ENCODE measurements around the gene MIER1. TPM values are rescaled to one million over a fixed set of nuclear protein-coding genes. Genes with fewer than 3 reads are reported as not detected.

The MIER1 gene
- total RNA-seq, 1 experiment from 2014 or later = 28.7 TPM

DNA sequence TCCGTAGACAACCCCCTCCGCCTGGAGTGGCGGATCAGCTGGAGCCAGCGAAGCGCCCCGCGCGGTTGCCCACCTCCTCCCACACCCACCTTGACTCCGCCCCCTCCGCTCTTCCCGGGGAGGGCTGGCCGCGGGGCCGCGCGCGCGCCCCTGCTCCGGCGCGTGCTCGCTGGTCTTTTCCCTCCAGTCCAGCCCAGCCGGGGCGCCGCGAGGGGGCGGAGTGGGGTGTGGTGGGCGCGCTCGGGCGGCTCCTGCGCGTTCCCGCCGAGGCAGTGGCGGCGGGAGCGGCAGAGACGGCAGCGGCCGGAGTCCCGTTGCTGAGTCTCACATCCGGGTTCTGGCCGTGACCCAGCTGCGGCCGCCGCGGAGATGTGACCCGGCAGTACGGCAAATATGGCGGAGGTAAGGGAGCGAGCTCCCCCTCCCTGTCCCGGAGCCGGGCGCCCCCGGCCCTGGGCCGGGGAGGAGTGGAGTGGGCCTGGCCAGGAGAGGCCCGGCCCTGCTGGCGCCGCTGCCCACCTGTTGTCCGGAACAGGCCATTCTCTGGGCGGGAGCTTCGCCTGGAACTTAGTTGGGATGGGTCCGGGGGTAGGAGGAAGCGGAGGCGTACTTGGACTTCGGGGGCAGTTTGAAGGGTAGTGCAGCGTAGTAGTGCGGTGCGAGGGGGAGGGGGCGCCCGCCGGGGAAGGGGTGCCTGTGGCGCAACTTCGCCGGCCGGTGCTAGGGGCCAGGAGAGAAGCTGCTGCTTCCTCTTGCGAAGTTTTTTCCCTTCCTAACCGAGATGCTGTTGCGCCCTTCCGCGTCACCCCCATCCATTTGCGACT is 5.4 kb downstream of the MIER1 start (continued):
- TF ChIP-seq REST (IDR thresholded peaks at IDR 0.05; ENCODE audit: low read depth) = no peak

GRCh38 chr1:66930823-66931174 is 6.0 kb downstream of the MIER1 start:
- H3K4me2 ChIP-seq (ENCODE audit: low read length) = peak overlapping the region; percentile 86
- H3K4me1 ChIP-seq (ENCODE audit: control insufficient read depth in 1 of 2, insufficient read depth in 2 of 2, low read length in 2 of 2) = peaks cover 18 to 24% of the 10 kb centered on the region in 2 experiments; a peak in 3 of 4 replicates
- RAD21 ChIA-PET (ENCODE audit: low non-redundant PET in 1 of 2, low total read pairs in 2 of 2, uncharacterized antibody in 2 of 2, unreplicated experiment in 2 of 2) = no interaction called here
- no peak overlapping the region for H2AFZ ChIP-seq (ENCODE audit: low read depth, low read length, poor library complexity, severe bottlenecking)
- peaks cover 83% of the 10 kb centered on the region for H3K79me2 ChIP-seq (ENCODE audit: insufficient read depth, low read length)
- H3K9me3 ChIP-seq (ENCODE audit: control insufficient read depth in 1 of 2, insufficient read depth in 1 of 2, low read depth in 1 of 2, low read length in 2 of 2) = no peaks in the 10 kb centered on the region
- peak overlapping the region; percentile 84 for H3K9ac ChIP-seq (ENCODE audit: low read length)
- H3K27me3 ChIP-seq (ENCODE audit: insufficient read depth, low read length) = no peaks in the 10 kb centered on the region
- intact Hi-C loops (cut with micrococcal nuclease) = no loop called here
- peak overlapping the region; percentile 83 for H3K27ac ChIP-seq (ENCODE audit: low read depth, low read length)
- peak overlapping the region; percentile 61 to 77 for H3K4me3 ChIP-seq (replicated peaks in 1 of 2; ENCODE audit: low read depth in 1 of 2, low read length in 2 of 2)
- no peaks in the 10 kb centered on the region for H4K20me1 ChIP-seq (ENCODE audit: insufficient read depth)
- H3K36me3 ChIP-seq (ENCODE audit: control insufficient read depth in 1 of 2, insufficient read depth in 2 of 2, low read length in 2 of 2) = no peaks in the 10 kb centered on the region
- ATAC-seq (peak; percentile 7; the same call in 1 of the 2 replicates), DNase-seq (ENCODE audit: low read depth, low spot score) (no peak)
- POLR2A ChIA-PET = no interaction called here
- TF ChIP-seq SRF (IDR thresholded peaks at IDR 0.05; ENCODE audit: low read depth) = no peak
- no peak for TF ChIP-seq POLR2A (IDR thresholded peaks at IDR 0.05; ENCODE audit: borderline replicate concordance, extremely low read depth, insufficient read depth, insufficient read length)
- TF ChIP-seq FOSL1 (IDR thresholded peaks at IDR 0.05; ENCODE audit: low read depth) = no peak
- TF ChIP-seq SP1 (IDR thresholded peaks at IDR 0.05; ENCODE audit: low read depth) = no peak
- no peak for TF ChIP-seq ZNF274 (IDR thresholded peaks at IDR 0.05; ENCODE audit: low read depth, low read length)
- TF ChIP-seq YY1 (IDR thresholded peaks at IDR 0.05; ENCODE audit: extremely low read depth, insufficient replicate concordance, low read depth, low read length) = no peak
- TF ChIP-seq EZH2phosphoT487 (IDR thresholded peaks at IDR 0.05; ENCODE audit: borderline replicate concordance) = no peak
- TF ChIP-seq POLR2AphosphoS5 (IDR thresholded peaks at IDR 0.05; ENCODE audit: low read depth, low read length) = no peak
- no peak for TF ChIP-seq EZH2 (IDR thresholded peaks at IDR 0.05)
- TF ChIP-seq REST (IDR thresholded peaks at IDR 0.05; ENCODE audit: low read depth) = no peak
- no peak for TF ChIP-seq RAD21 (IDR thresholded peaks at IDR 0.05; ENCODE audit: low read depth)
- TF ChIP-seq JUND (IDR thresholded peaks at IDR 0.05) = no peak
- no peaks in the 10 kb centered on the region for H3K9me2 ChIP-seq (ENCODE audit: insufficient read depth)
- BruUV-seq (replicated peaks) = no TSS peak
- CTCF ChIA-PET = no interaction called here
